Naive thymus-derived CD8-positive, alpha-beta T cell (primary cell): ENCODE data around the gene CRKL. TPM values are rescaled to one million over a fixed set of nuclear protein-coding genes. Genes with fewer than 3 reads are reported as not detected.

ENCODE experiments used
- ATAC-seq, 2 donors: fragments of 150-1000 bp; cut with Tn5 transposase in 1 of 2; sonication (Bioruptor Pico), chemical (Tn5 transposase) in 1 of 2; 1 replicate in 1 of 2; 2 replicates in 1 of 2; pipeline ENCODE4 v1.10.0; 2021; ENCODE audit warnings: mild to moderate bottlenecking in 2 of 2, moderate library complexity in 2 of 2
- POLR2A ChIA-PET: fragments of 350-600 bp; sonication (Branson Sonifier 250); formaldehyde crosslinking; loops from one replicate; lab custom pipeline; 2021; ENCODE audit warnings: antibody characterized with exemption; lab: Charles Lee
- DNase-seq, 10 donors: peaks; one replicate each; pipeline versions ENCODE4 v3.0.0 to v3.0.0-alpha.2; 2020 to 2022
- H3K27ac Mint-ChIP-seq, 10 donors: one replicate each; pipeline ENCODE4 v1.8.0; 2020 to 2022; ENCODE audit warnings: mild to moderate bottlenecking in 10 of 10, mixed read lengths in 10 of 10, moderate library complexity in 4 of 10, inconsistent platforms in 1 of 10
- H3K27me3 Mint-ChIP-seq, 5 donors: one replicate each; pipeline ENCODE4 v1.8.0; 2021 to 2022; ENCODE audit warnings: mixed read lengths in 5 of 5
- H3K36me3 Mint-ChIP-seq, 3 donors: one replicate each; pipeline ENCODE4 v1.8.0; 2020 to 2022; ENCODE audit warnings: mixed read lengths in 3 of 3, mild to moderate bottlenecking in 2 of 3, inconsistent platforms in 1 of 3
- H3K4me1 Mint-ChIP-seq, 4 donors: one replicate each; pipeline ENCODE4 v1.8.0; 2021 to 2022; ENCODE audit warnings: mixed read lengths in 4 of 4
- H3K4me3 Mint-ChIP-seq, 10 donors: one replicate each; pipeline ENCODE4 v1.8.0; 2020 to 2022; ENCODE audit warnings: mild to moderate bottlenecking in 10 of 10, mixed read lengths in 10 of 10, moderate library complexity in 6 of 10, inconsistent platforms in 1 of 10
- H3K9me3 Mint-ChIP-seq, 9 donors: one replicate each; pipeline ENCODE4 v1.8.0; 2020 to 2022; ENCODE audit warnings: mixed read lengths in 9 of 9, mild to moderate bottlenecking in 3 of 9, inconsistent platforms in 1 of 9, moderate library complexity in 1 of 9
- polyA plus RNA-seq, 3 donors: library from polyadenylated mRNA; unstranded; fragments of 300-500 nt; fragmentation: Illumina TruSeq; gene quantifications; one replicate each; pipeline ENCODE4 v1.2.3, GENCODE V29; 2021
- total RNA-seq, 8 experiments: library from RNA in 2 of 8; stranded (reverse) in 2 of 8; gene quantifications; one replicate each; pipeline ENCODE4 v1.2.3 and lab custom pipeline; 2021 to 2026

Gene CRKL
- total and polyA plus RNA-seq, 5 experiments from 2014 or later, result 39.0 to 79.0 (median 53.8) TPM

GRCh38 chr22:21001601-21002325 is 84.6 kb downstream of the CRKL start, which contains the start of gene THAP7:
Gene THAP7 (minus strand): TSS chr22:21002118. CDS start chr22:21001911, 207 bp downstream.
- H3K4me1 Mint-ChIP-seq, result peaks cover 18 to 49% (median 43%) of the 10 kb centered on the region in 4 donors
- H3K4me3 Mint-ChIP-seq, result peak within 1 kb of the TSS; percentile 94 to 98 (median 98)
- H3K36me3 Mint-ChIP-seq, result peaks cover 0 to 13% (median 0%) of the 10 kb centered on the region in 3 donors
- H3K27ac Mint-ChIP-seq, result peak within 1 kb of the TSS; percentile 98 to 100 (median 99)
- DNase-seq, result peak; percentile 94 to 99 (median 96)
- H3K27me3 Mint-ChIP-seq, result no peaks in the 10 kb centered on the region
- ATAC-seq, result peak; percentile 88 to 90
- H3K9me3 Mint-ChIP-seq, result no peaks in the 10 kb centered on the region
- POLR2A ChIA-PET, result interaction anchor here (0.7 to 7.0 kb wide), 12 partner anchors 8 to 1555 kb away, joined by 3 to 78 read pairs (median 4); partner anchors contain the start of genes LZTR1, P2RX6 and SLC7A4

Other genes with a start within 250 kb of the CRKL start
- gene SERPIND1, start 143.3 kb upstream of the CRKL start, total RNA-seq, result not detected
- gene SERPIND1, start 143.3 kb upstream of the CRKL start, polyA plus RNA-seq, result not detected
- 100 to 1,000 TPM; 148 to 158 TPM for gene PI4KA, start 58.6 kb upstream of the CRKL start, total RNA-seq
- gene PI4KA, start 58.6 kb upstream of the CRKL start, polyA plus RNA-seq, result 10 to 100 TPM; 34.4 to 69.6 (median 50.0) TPM
- gene SNAP29, start 58.4 kb upstream of the CRKL start, total RNA-seq, result 10 to 100 TPM; 22.5 to 25.1 TPM
- 10 to 100 TPM; 18.2 to 20.8 (median 18.9) TPM for gene SNAP29, start 58.4 kb upstream of the CRKL start, polyA plus RNA-seq
- gene AIFM3, start 49.8 kb downstream of the CRKL start, total RNA-seq, result 1 to 10 TPM in 1 of 2 experiments, under 1 TPM in 1; 0.47 to 1.3 TPM
- gene AIFM3, start 49.8 kb downstream of the CRKL start, polyA plus RNA-seq, result under 1 TPM; 0.16 to 0.53 (median 0.32) TPM
- 100 to 1,000 TPM in 1 of 2 experiments, 10 to 100 TPM in 1; 92.9 to 103 TPM for gene LZTR1, start 64.9 kb downstream of the CRKL start, total RNA-seq
- gene LZTR1, start 64.9 kb downstream of the CRKL start, polyA plus RNA-seq, result 10 to 100 TPM in 2 of 3 donors, 1 to 10 TPM in 1; 8.6 to 14.5 (median 12.3) TPM
- gene THAP7, start 84.7 kb downstream of the CRKL start, total RNA-seq, result 10 to 100 TPM; 68.5 to 70.5 TPM
- gene THAP7, start 84.7 kb downstream of the CRKL start, polyA plus RNA-seq, result 10 to 100 TPM; 31.7 to 55.5 (median 41.1) TPM
- gene P2RX6, start 97.8 kb downstream of the CRKL start, total RNA-seq, result 1 to 10 TPM; 2.7 to 4.5 TPM
- 1 to 10 TPM in 1 of 3 donors, under 1 TPM in 2; 0.25 to 1.1 (median 0.74) TPM for gene P2RX6, start 97.8 kb downstream of the CRKL start, polyA plus RNA-seq
- 1 to 10 TPM in 1 of 2 experiments, under 1 TPM in 1; 0.69 to 1.3 TPM for gene SLC7A4, start 115.2 kb downstream of the CRKL start, total RNA-seq
- gene SLC7A4, start 115.2 kb downstream of the CRKL start, polyA plus RNA-seq, result 1 to 10 TPM in 2 of 3 donors, under 1 TPM in 1; 0.99 to 1.4 (median 1.2) TPM
- under 1 TPM in 1 of 2 experiments, not detected in 1; 0.11 TPM for gene LRRC74B, start 128.5 kb downstream of the CRKL start, total RNA-seq
- not detected for gene LRRC74B, start 128.5 kb downstream of the CRKL start, polyA plus RNA-seq